HG03378 (cell line): ENCODE measurements around the gene LRP5.
"Not testable (repeated sequence)": the region's sequence is repeated elsewhere in the genome, so short reads cannot be mapped to it uniquely, and the experiment has no call there.

Experiments
- ATAC-seq: cut with Tn5 transposase; IDR thresholded peaks from one replicate; pipeline ENCODE4 v1.9.1; 2021; ENCODE audit warnings: mild to moderate bottlenecking, moderate library complexity; ENCODE audit not compliant: unreplicated experiment

Gene LRP5

GRCh38 chr11:68386331-68386978 lies 74.1 kb downstream of the LRP5 start:
- ATAC-seq = no peak

GRCh38 chr11:68387840-68388239 lies 75.4 kb downstream of the LRP5 start:
- no peak for ATAC-seq

DNA sequence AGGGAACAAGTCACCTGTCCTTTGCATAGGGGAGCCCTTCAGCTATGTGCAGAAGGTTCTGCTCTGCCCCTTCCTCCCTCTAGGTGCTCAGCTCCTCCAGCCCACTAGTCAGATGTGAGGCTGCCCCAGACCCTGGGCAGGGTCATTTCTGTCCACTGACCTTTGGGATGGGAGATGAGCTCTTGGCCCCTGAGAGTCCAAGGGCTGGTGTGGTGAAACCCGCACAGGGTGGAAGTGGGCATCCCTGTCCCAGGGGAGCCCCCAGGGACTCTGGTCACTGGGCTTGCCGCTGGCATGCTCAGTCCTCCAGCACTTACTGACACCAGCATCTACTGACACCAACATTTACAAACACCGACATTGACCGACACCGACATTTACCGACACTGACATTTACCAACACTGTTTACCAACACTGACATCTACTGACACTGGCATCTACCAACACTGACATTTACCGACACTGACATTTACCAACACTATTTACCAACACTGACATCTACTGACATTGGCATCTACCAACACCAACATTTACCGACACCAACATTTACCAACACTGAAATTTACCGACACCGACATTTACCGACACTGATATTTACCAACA lies 76.3 kb downstream of the LRP5 start:
- no peak for ATAC-seq

DNA sequence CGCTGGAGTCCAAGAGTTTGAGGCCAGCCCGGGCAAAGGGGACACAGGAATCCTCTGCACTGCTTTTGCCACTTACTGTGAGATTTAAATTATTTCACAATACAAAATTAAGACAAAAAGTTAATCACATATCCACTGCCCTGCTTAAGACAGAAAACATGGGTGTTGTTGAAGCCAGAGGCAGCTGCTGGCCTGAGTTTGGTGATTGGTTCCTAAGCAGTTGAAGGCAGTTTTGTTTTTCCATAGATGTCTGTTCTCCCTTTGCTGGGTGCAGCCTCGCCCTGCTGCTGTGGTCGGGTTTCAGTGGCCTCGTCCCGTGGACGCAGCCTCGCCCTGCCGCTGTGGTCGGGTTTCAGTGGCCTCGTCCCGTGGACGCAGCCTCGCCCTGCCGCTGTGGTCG lies 77.9 kb downstream of the LRP5 start:
- ATAC-seq = no peak

DNA sequence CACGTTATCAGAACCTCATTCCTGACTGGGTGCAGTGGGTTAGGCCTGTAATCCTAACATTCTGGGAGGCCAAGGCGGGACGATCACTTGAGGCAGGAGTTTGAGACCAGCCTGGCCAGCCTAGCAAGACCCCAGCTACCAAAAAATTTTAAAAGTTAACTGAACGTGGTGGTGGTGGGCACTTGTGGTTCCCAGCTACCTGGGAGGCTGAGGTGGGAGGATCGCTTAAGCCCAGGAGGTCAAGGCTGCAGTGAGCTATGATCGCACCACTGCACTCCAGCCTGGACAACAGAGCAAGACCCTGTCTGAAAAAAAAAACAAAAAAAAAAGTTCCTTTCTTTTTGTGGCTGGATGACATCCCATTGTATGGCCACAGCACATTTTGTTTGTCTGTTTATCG lies 80.4 kb downstream of the LRP5 start:
- no peak for ATAC-seq

- ATAC-seq = no peak
Measured at GRCh38 chr11:68396516-68396915, 84.1 kb downstream of the LRP5 start.

- ATAC-seq = no peak
Measured at GRCh38 chr11:68397256-68397655, 84.9 kb downstream of the LRP5 start.

DNA sequence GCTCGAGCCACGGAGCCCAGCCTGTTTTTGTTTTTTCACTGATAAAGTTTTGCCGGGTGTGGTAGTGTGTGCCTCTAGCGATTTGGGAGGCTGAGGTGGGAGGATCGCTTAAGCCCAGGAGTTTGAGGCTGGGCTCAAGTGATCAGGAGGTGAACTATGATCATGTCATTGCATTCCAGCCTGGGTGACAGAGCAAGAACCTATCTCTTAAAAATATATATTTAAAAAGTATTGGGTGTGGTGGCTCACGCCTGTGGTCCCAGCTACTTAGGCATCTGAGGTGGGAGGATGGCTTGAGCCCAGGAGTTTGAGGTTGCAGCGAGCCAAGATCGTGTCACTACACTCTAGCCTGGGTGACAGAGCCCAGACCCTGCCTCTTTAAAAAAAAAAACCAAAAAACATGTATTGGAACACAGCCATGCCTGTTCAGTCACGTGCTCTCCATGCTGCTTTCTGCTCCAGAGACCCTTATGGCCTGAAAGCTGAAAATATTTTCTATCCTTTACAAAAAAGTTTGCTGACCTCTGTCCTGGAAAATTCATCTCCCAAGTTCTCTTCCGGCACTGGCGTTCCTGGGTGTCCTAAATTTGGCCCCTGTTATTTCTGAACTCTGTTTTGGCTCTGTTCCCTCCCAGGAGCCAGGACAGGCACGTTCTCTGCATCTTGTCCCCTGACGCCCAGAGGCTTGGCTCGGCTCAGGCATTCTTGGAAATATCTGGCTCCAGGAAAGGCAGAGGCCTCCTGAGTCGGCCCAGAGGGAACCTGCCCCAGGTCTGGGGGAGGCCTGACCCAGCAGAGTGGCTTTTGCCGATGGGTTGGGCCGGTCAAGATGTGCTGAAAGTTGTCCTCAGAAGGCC lies 86.8 kb downstream of the LRP5 start:
- no peak for ATAC-seq

GRCh38 chr11:68399916-68400315 lies 87.5 kb downstream of the LRP5 start:
- ATAC-seq = no peak

DNA sequence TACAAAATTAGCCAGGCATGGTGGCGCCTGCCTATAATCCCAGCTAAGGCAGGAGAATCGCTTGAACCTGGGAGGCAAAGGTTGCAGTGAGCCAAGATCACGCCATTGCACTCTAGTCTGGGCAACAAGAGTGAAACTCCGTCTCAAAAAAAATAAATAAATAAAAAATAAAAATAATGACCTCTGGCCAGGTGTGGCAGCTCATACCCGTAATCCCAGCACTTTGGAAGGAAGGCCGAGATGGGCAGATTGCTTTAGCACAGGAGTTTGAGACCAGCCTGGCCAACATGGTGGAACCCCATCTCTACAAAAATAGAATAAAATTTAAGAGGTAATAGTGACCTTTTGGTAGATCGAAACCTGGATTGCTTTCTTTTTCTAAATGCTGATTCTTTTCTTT lies 88.2 kb downstream of the LRP5 start:
- not testable (repeated sequence) for ATAC-seq

DNA sequence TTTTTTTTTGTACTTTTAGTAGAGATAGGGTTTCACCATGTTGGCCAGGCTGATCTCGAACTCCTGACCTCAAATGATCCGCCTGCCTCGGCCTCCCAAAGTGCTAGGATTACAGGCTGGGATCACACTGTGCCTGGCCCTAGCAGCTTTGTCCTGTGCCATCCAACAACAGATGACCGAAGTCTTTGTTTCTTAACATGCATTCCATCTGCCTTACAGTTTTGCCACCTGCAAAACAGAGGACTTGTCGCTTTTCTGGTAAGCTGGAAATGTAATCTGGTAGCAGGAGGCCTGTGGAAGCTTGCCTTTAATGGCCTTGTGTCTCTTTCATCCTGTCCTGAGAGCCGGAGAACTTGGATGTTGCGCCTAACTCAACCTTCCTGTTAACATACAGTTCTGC lies 89.5 kb downstream of the LRP5 start:
- no peak for ATAC-seq

DNA sequence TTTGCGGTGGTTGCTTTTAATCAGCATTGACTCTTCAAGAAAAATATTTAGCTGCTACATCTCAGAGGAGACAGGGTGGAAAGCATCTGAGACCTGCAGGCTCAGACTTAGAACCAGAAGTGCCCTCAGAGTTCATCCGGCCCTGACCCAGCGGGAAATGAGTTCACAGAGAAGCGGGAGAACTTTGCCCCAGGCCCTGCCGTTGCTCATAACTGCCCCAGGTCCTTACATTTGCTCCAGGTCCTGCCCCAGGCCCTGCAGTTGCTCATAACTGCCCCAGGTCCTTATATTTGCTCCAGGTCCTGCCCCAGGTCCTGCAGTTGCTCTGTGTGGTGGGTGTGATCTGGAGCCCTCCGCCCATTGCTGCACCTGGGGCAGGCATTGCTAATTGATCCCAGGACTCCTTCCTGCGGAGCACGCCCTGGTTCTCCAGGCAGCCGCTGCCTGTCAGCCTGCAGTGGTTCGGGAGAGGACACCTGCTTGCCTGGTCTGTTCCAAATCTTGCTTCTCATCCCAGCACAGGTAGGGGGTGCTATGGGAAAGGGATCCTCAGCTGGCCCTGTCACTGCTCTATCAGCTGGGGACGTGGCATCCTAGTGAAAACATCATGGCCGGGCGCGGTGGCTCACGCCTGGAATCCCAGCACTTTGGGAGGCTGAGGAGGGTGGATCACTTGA lies 90.1 kb downstream of the LRP5 start:
- no peak for ATAC-seq

DNA sequence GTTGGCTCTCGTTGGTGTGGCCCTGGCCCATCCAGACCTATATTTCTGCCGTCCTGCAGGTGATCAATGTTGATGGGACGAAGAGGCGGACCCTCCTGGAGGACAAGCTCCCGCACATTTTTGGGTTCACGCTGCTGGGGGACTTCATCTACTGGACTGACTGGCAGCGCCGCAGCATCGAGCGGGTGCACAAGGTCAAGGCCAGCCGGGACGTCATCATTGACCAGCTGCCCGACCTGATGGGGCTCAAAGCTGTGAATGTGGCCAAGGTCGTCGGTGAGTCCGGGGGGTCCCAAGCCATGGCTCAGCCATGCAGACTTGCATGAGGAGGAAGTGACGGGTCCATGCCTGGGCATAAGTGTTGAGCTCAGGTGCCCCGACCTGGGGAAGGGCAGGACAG lies 91.0 kb downstream of the LRP5 start:
- no peak for ATAC-seq

GRCh38 chr11:68403831-68404230 lies 91.4 kb downstream of the LRP5 start:
- no peak for ATAC-seq

DNA sequence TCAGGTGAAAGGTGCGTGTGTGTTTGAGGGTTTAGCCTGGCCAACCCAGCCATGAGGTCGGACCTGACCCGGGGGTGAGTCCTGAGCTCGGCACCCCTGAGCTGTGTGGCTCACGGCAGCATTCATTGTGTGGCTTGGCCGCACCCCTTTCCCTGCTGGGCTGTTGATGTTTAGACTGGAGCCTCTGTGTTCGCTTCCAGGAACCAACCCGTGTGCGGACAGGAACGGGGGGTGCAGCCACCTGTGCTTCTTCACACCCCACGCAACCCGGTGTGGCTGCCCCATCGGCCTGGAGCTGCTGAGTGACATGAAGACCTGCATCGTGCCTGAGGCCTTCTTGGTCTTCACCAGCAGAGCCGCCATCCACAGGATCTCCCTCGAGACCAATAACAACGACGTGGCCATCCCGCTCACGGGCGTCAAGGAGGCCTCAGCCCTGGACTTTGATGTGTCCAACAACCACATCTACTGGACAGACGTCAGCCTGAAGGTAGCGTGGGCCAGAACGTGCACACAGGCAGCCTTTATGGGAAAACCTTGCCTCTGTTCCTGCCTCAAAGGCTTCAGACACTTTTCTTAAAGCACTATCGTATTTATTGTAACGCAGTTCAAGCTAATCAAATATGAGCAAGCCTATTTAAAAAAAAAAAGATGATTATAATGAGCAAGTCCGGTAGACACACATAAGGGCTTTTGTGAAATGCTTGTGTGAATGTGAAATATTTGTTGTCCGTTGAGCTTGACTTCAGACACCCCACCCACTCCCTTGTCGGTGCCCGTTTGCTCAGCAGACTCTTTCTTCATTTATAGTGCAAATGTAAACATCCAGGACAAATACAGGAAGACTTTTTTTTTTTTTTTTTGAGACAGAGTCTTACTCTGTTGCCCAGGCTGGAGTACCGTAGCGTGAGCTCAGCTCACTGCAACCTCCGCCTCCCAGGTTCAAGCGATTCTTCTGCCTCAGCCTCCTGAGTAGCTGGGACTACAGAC lies 94.2 kb downstream of the LRP5 start:
- ATAC-seq = no peak

DNA sequence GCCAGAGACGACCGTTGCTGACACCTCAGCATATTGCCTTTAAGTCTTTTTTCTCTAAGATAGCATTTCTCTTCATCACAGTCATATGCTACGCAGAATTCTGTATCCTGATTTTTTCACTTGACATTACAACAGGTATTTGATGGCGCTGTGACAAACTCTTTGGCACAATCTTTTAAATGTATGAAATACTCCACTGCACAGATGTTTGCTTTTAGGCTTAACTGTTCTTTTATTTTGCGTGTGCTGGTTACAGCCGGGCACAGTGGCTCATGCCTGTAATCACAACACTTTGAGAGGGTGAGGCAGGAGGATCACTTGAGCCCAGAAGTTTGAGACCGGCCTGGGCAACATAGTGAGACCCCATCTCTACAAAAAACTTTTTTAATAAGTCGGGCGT lies 96.1 kb downstream of the LRP5 start:
- no peak for ATAC-seq

DNA sequence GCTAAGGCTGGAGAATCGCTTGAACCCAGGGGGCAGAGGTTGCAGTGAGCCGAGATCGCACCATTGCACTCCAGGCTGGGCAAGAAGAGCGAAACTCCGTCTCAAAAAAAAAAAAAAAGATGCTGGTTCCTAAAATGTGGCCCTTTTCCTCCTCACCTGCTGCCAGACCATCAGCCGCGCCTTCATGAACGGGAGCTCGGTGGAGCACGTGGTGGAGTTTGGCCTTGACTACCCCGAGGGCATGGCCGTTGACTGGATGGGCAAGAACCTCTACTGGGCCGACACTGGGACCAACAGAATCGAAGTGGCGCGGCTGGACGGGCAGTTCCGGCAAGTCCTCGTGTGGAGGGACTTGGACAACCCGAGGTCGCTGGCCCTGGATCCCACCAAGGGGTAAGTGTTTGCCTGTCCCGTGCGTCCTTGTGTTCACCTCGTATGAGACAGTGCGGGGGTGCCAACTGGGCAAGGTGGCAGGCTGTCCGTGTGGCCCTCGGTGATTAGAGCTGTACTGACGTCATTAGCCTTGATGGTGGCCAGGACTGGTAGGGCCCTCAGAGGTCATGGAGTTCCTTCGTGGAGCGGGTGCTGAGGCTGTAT lies 97.5 kb downstream of the LRP5 start:
- no peak for ATAC-seq

GRCh38 chr11:68411501-68411991 lies 99.2 kb downstream of the LRP5 start:
- ATAC-seq = no peak

- no peak for ATAC-seq
Measured at GRCh38 chr11:68412593-68413475, 100.4 kb downstream of the LRP5 start.
